Measurements from ENCODE around the gene WNK4.

Gene WNK4

GRCh38 chr17:42797067-42798007, 16.9 kb downstream of the WNK4 start:
- FAIRE-seq, result no peak

- no peak for FAIRE-seq
These were observed 17.6 kb downstream of the WNK4 start for GRCh38 chr17:42798011-42798382.

GRCh38 chr17:42798383-42799380, 18.3 kb downstream of the WNK4 start, which contains the start of the genes CNTD1 and COA3:
Gene CNTD1, plus strand, starts transcription at chr17:42798861. Its CDS starts 207 bp downstream, at chr17:42799068.
Gene COA3, minus strand, starts transcription at chr17:42798704. Its CDS starts 23 bp downstream, at chr17:42798681.
- no peak for FAIRE-seq

- no peak for FAIRE-seq
These were observed 22.9 kb downstream of the WNK4 start for GRCh38 chr17:42803074-42803883.

- no peak for FAIRE-seq
These were observed 24.5 kb downstream of the WNK4 start for GRCh38 chr17:42804918-42805367.

GRCh38 chr17:42806249-42806648, 25.8 kb downstream of the WNK4 start:
- FAIRE-seq, result no peak

GRCh38 chr17:42809250-42809649, 28.8 kb downstream of the WNK4 start:
- no peak for FAIRE-seq

- FAIRE-seq, result no peak
These were observed 34.4 kb downstream of the WNK4 start for GRCh38 chr17:42814633-42815399.

- FAIRE-seq, result no peak
These were observed 37.5 kb downstream of the WNK4 start for GRCh38 chr17:42817866-42818265.

GRCh38 chr17:42818379-42818778, 38.0 kb downstream of the WNK4 start:
- FAIRE-seq, result no peak

GRCh38 chr17:42819939-42820535, 39.6 kb downstream of the WNK4 start:
- FAIRE-seq, result no peak

GRCh38 chr17:42821176-42821575, 40.8 kb downstream of the WNK4 start:
- no peak for FAIRE-seq

- FAIRE-seq, result no peak
These were observed 47.1 kb downstream of the WNK4 start for GRCh38 chr17:42827472-42827871.

GRCh38 chr17:42830971-42831370, 50.6 kb downstream of the WNK4 start:
- FAIRE-seq, result no peak

GRCh38 chr17:42832213-42832933, 52.0 kb downstream of the WNK4 start:
- FAIRE-seq, result no peak

GRCh38 chr17:42832934-42833766, 52.7 kb downstream of the WNK4 start, which contains the start of gene PSME3:
Gene PSME3, plus strand, starts transcription at chr17:42833397. Its CDS starts 235 bp downstream, at chr17:42833632.
- no peak for FAIRE-seq

- no peak for FAIRE-seq
These were observed 53.5 kb downstream of the WNK4 start for GRCh38 chr17:42833767-42834422.

- no peak for FAIRE-seq
These were observed 55.3 kb downstream of the WNK4 start for GRCh38 chr17:42835732-42836131.

All from islet of Langerhans (tissue), 1 donor.